ENCODE results near the gene LRRK2.

DNA sequence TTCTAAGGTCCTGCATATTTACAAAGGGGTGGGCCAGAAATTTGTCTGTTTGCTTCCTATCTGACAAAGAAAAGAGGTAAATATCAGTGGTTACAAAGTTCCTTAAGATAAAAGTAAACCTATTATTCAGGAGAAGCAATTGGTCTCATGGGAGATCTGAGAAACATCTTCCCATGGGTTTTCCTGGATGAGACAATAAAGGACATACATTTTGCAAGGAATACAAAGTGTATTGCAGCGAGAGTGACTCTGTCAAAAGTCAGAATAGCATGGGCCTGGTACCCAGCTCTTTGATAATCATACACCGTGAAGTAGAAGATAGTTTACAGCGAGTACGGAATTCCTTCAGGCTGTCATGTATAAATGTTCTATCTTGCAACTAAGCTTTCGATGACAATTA lies 14.2 kb downstream of the LRRK2 start:
- TF ChIP-seq, protein P1, sequence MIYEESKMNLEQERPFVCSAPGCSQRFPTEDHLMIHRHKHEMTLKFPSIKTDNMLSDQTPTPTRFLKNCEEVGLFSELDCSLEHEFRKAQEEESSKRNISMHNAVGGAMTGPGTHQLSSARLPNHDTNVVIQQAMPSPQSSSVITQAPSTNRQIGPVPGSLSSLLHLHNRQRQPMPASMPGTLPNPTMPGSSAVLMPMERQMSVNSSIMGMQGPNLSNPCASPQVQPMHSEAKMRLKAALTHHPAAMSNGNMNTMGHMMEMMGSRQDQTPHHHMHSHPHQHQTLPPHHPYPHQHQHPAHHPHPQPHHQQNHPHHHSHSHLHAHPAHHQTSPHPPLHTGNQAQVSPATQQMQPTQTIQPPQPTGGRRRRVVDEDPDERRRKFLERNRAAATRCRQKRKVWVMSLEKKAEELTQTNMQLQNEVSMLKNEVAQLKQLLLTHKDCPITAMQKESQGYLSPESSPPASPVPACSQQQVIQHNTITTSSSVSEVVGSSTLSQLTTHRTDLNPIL (CRISPR knock-in tag; IDR thresholded peaks at IDR 0.05; ENCODE audit: low read depth), result no peak
- TF ChIP-seq ZNF8 (CRISPR knock-in tag; IDR thresholded peaks at IDR 0.05), result no peak
- no peak for TF ChIP-seq ZFP3 (CRISPR knock-in tag; IDR thresholded peaks at IDR 0.05)
- no peak for TF ChIP-seq RARB (CRISPR knock-in tag; IDR thresholded peaks at IDR 0.05)
- TF ChIP-seq, protein P2, sequence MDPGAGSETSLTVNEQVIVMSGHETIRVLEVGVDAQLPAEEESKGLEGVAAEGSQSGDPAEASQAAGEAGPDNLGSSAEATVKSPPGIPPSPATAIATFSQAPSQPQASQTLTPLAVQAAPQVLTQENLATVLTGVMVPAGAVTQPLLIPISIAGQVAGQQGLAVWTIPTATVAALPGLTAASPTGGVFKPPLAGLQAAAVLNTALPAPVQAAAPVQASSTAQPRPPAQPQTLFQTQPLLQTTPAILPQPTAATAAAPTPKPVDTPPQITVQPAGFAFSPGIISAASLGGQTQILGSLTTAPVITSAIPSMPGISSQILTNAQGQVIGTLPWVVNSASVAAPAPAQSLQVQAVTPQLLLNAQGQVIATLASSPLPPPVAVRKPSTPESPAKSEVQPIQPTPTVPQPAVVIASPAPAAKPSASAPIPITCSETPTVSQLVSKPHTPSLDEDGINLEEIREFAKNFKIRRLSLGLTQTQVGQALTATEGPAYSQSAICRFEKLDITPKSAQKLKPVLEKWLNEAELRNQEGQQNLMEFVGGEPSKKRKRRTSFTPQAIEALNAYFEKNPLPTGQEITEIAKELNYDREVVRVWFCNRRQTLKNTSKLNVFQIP (CRISPR knock-in tag; IDR thresholded peaks at IDR 0.05; ENCODE audit: borderline replicate concordance, low read depth), result no peak
- TF ChIP-seq GLIS3 (CRISPR knock-in tag; IDR thresholded peaks at IDR 0.05), result no peak
- TF ChIP-seq, protein P3, sequence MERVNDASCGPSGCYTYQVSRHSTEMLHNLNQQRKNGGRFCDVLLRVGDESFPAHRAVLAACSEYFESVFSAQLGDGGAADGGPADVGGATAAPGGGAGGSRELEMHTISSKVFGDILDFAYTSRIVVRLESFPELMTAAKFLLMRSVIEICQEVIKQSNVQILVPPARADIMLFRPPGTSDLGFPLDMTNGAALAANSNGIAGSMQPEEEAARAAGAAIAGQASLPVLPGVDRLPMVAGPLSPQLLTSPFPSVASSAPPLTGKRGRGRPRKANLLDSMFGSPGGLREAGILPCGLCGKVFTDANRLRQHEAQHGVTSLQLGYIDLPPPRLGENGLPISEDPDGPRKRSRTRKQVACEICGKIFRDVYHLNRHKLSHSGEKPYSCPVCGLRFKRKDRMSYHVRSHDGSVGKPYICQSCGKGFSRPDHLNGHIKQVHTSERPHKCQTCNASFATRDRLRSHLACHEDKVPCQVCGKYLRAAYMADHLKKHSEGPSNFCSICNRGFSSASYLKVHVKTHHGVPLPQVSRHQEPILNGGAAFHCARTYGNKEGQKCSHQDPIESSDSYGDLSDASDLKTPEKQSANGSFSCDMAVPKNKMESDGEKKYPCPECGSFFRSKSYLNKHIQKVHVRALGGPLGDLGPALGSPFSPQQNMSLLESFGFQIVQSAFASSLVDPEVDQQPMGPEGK (CRISPR knock-in tag; IDR thresholded peaks at IDR 0.05; ENCODE audit: borderline replicate concordance), result no peak
- no peak for TF ChIP-seq ARNTL (CRISPR knock-in tag; IDR thresholded peaks at IDR 0.05; ENCODE audit: borderline replicate concordance, low read depth)
- no peak for TF ChIP-seq ZNF565 (CRISPR knock-in tag; conservative IDR thresholded peaks at IDR 0.05; ENCODE audit: low read depth)
- TF ChIP-seq ZFP30 (CRISPR knock-in tag; IDR thresholded peaks at IDR 0.05), result no peak
- no peak for TF ChIP-seq TOX (CRISPR knock-in tag; IDR thresholded peaks at IDR 0.05; ENCODE audit: borderline replicate concordance)
